HEK293 (cell line): Measurements from ENCODE around the gene ARHGAP42.

Experiments used
- ATF2 ChIP-seq: fragments of 450-650 bp; formaldehyde crosslinking; IDR thresholded peaks from 2 replicates; pipeline ENCODE4 v1.5.1; 2016; ENCODE audit warnings: missing biosample characterization, missing genetic modification characterization, low read depth
- CTCF ChIP-seq: fragments of 450-650 bp; formaldehyde crosslinking; IDR thresholded peaks from 2 replicates; pipeline ENCODE4 v1.5.1; 2016; ENCODE audit warnings: missing biosample characterization, missing genetic modification characterization
- SCRT2 ChIP-seq: fragments of 450-650 bp; formaldehyde crosslinking; IDR thresholded peaks from 2 replicates; pipeline ENCODE4 v1.5.1; 2016; ENCODE audit warnings: missing biosample characterization, missing genetic modification characterization
- ZNF585B ChIP-seq: fragments of 450-650 bp; formaldehyde crosslinking; IDR thresholded peaks from 2 replicates; pipeline ENCODE4 v1.5.1; 2016; ENCODE audit warnings: missing biosample characterization, missing genetic modification characterization
- TF ChIP-seq, protein P1 (sequence below): fragments of 450-650 bp; formaldehyde crosslinking; IDR thresholded peaks from 2 replicates; pipeline ENCODE4 v1.5.1; 2016; ENCODE audit warnings: missing biosample characterization, missing genetic modification characterization

GRCh38 chr11:100999756-101000155 lies 312.7 kb downstream of the ARHGAP42 start:
- TF ChIP-seq SCRT2 (tag by site-specific recombination) (no peak), CTCF (tag by site-specific recombination) (no peak), ATF2 (tag by site-specific recombination) (no peak), ZNF585B (tag by site-specific recombination) (no peak)
- TF ChIP-seq, protein P1, sequence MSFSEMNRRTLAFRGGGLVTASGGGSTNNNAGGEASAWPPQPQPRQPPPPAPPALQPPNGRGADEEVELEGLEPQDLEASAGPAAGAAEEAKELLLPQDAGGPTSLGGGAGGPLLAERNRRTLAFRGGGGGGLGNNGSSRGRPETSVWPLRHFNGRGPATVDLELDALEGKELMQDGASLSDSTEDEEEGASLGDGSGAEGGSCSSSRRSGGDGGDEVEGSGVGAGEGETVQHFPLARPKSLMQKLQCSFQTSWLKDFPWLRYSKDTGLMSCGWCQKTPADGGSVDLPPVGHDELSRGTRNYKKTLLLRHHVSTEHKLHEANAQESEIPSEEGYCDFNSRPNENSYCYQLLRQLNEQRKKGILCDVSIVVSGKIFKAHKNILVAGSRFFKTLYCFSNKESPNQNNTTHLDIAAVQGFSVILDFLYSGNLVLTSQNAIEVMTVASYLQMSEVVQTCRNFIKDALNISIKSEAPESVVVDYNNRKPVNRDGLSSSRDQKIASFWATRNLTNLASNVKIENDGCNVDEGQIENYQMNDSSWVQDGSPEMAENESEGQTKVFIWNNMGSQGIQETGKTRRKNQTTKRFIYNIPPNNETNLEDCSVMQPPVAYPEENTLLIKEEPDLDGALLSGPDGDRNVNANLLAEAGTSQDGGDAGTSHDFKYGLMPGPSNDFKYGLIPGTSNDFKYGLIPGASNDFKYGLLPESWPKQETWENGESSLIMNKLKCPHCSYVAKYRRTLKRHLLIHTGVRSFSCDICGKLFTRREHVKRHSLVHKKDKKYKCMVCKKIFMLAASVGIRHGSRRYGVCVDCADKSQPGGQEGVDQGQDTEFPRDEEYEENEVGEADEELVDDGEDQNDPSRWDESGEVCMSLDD (tag by site-specific recombination): no peak
